ENCODE measurements around the gene RNF135. TPM values are rescaled to one million over a fixed set of nuclear protein-coding genes. Genes with fewer than 3 reads are reported as not detected.

RNF135 gene
- 9.6 TPM for total RNA-seq

GRCh38 chr17:30970831-30971567 lies at the start of gene RNF135:
TSS of gene RNF135 (plus strand) at chr17:30971039. CDS start at chr17:30971074, 35 bp downstream.

GRCh38 chr17:30921544-30922196 lies 49.2 kb upstream of the RNF135 start, which contains the start of gene ADAP2:
TSS of gene ADAP2 (plus strand) at chr17:30921945. CDS start at chr17:30922015, 70 bp downstream.

Other genes with a start within 250 kb of the RNF135 start
- 17.9 TPM for gene CRLF3, start 146.3 kb upstream of the RNF135 start, total RNA-seq
- gene ATAD5, start 139.1 kb upstream of the RNF135 start, total RNA-seq = 8.5 TPM
- gene TEFM, start 64.8 kb upstream of the RNF135 start, total RNA-seq = 30.8 TPM
- gene ADAP2, start 49.1 kb upstream of the RNF135 start, total RNA-seq = 5.5 TPM
- gene NF1, start 123.9 kb downstream of the RNF135 start, total RNA-seq = 171 TPM

All from camera-type eye (tissue), 1 donor.